ENCODE results near the gene TBC1D7. TPM values are rescaled to one million over a fixed set of nuclear protein-coding genes. Genes with fewer than 3 reads are reported as not detected.

TBC1D7 gene
- total RNA-seq, 1 donor from 2014 or later: 35.4 TPM

DNA sequence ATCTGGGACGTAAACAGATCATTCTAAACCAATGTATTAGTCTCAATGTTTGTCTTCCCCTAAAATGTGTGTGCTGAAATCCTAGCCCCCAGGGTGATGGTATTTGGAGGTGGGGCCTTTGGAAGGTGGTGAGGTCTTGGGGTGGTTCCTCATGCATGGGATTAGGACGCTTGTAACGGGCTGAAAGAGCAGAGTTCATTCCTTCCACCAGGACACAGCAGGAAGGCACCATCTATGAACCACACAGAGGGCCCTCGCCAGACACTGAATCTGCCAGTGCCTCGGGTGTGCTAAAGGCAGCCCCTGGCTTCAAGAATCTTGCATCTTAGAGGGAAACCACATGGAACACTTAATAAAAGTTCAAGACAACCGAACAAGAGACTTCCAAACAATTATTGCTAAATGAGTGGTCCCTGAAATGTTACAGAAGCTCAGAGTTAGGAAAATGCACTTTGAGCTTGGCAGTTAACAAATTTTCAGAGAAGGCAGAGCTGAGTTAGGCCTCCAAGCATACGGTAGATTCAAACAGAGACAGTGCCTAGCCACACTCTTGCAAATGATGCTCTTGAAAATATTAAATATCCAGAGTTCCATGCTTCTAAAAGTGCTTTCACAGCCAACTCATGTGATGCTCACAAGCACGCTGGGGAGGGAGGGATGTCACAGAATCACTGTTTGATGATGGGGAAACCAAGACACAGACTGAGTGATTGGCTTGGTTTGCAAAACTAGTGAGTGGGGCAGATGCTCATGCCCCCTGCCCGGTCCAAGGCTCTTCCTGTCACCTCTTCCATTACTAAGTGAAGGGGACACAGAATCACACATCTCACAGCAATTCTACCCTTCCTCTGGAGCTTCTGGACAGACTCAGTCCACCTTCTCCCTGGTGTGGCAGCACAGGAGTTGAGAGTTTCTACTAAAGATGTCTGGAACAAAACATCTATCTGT, 27.4 kb downstream of the TBC1D7 start:
- H3K4me3 Mint-ChIP-seq: no peak overlapping the region
- no peak for DNase-seq (ENCODE audit: low read depth, low spot score)
- H3K27me3 Mint-ChIP-seq (ENCODE audit: low read depth): no peaks in the 10 kb centered on the region
- no peak for TF ChIP-seq CTCF (conservative IDR thresholded peaks at IDR 0.05)
- H3K36me3 Mint-ChIP-seq (ENCODE audit: low read depth): peaks cover 20% of the 10 kb centered on the region
- peak overlapping the region; percentile 69 for H3K27ac Mint-ChIP-seq (ENCODE audit: unreplicated experiment)
- no peaks in the 10 kb centered on the region for H3K9me3 Mint-ChIP-seq
- H3K4me1 Mint-ChIP-seq: peaks cover 15% of the 10 kb centered on the region

- Mint-ChIP-seq H3K4me1 (peaks cover 15% of the 10 kb centered on the region), H3K4me3 (no peak overlapping the region), H3K9me3 (no peaks in the 10 kb centered on the region), H3K36me3 (ENCODE audit: low read depth) (peaks cover 24% of the 10 kb centered on the region), H3K27ac (ENCODE audit: unreplicated experiment) (no peak overlapping the region), H3K27me3 (ENCODE audit: low read depth) (no peaks in the 10 kb centered on the region)
- no peak for TF ChIP-seq CTCF (conservative IDR thresholded peaks at IDR 0.05)
- DNase-seq (ENCODE audit: low read depth, low spot score): no peak
These were observed 28.4 kb downstream of the TBC1D7 start for GRCh38 chr6:13299918-13300317.

- no peaks in the 10 kb centered on the region for H3K9me3 Mint-ChIP-seq
- no peak for DNase-seq (ENCODE audit: low read depth, low spot score)
- H3K36me3 Mint-ChIP-seq (ENCODE audit: low read depth): peaks cover 29% of the 10 kb centered on the region
- no peaks in the 10 kb centered on the region for H3K27me3 Mint-ChIP-seq (ENCODE audit: low read depth)
- peaks cover 15% of the 10 kb centered on the region for H3K4me1 Mint-ChIP-seq
- H3K4me3 Mint-ChIP-seq: no peak overlapping the region
- H3K27ac Mint-ChIP-seq (ENCODE audit: unreplicated experiment): peak overlapping the region; percentile 24
- TF ChIP-seq CTCF (conservative IDR thresholded peaks at IDR 0.05): no peak
These were observed 28.9 kb downstream of the TBC1D7 start for GRCh38 chr6:13299403-13299821.

DNA sequence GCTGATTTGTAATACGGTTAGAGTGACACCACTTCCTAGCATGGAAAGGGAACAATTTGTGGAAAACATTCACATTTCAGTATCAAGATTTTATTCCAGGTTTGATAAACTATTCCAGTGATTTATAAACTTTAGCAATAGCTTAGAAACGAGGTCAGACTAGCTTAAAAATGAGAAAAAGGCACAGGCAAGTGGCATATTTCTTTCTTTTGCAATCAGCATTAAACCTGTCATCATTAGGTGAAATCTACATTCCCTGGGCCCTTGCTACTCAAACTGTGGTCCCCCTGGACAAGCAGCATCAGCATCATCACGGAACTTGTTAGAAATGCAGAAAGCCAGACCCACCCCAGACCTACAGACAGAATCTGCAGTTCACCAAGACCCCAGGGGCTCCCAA, 29.9 kb downstream of the TBC1D7 start:
- no peak for TF ChIP-seq CTCF (conservative IDR thresholded peaks at IDR 0.05)
- peaks cover 11% of the 10 kb centered on the region for H3K4me1 Mint-ChIP-seq
- H3K9me3 Mint-ChIP-seq: no peaks in the 10 kb centered on the region
- peaks cover 32% of the 10 kb centered on the region for H3K36me3 Mint-ChIP-seq (ENCODE audit: low read depth)
- no peak overlapping the region for H3K4me3 Mint-ChIP-seq
- H3K27me3 Mint-ChIP-seq (ENCODE audit: low read depth): no peaks in the 10 kb centered on the region
- no peak for DNase-seq (ENCODE audit: low read depth, low spot score)
- H3K27ac Mint-ChIP-seq (ENCODE audit: unreplicated experiment): no peak overlapping the region

- H3K4me3 Mint-ChIP-seq: no peak overlapping the region
- no peaks in the 10 kb centered on the region for H3K9me3 Mint-ChIP-seq
- H3K4me1 Mint-ChIP-seq: peaks cover under 1% of the 10 kb centered on the region
- DNase-seq (ENCODE audit: low read depth, low spot score): no peak
- TF ChIP-seq CTCF (conservative IDR thresholded peaks at IDR 0.05): no peak
- no peak overlapping the region for H3K27ac Mint-ChIP-seq (ENCODE audit: unreplicated experiment)
- H3K27me3 Mint-ChIP-seq (ENCODE audit: low read depth): no peaks in the 10 kb centered on the region
- H3K36me3 Mint-ChIP-seq (ENCODE audit: low read depth): peaks cover 34% of the 10 kb centered on the region
These were observed 30.9 kb downstream of the TBC1D7 start for GRCh38 chr6:13297391-13297790.

Data from neural crest cell (in vitro differentiated cells).